SIG-M5 treated with dmso at 0.1 percent for 504 hours (cell line): ENCODE measurements around the gene ENTR1.
A peak's percentile ranks its signal among the peaks of the same experiment; 100 is the strongest.
"Not testable (repeated sequence)": the region's sequence is repeated elsewhere in the genome, so short reads cannot be mapped to it uniquely, and the experiment has no call there.

Source experiments
- DNase-seq: peaks from one replicate; lab custom pipeline; 2025; ENCODE audit not compliant: unreplicated experiment; lab: John Stamatoyannopoulos, UW

ENTR1 gene

GRCh38 chr9:136421791-136422190 is 11.4 kb upstream of the ENTR1 start:
- no peak for DNase-seq

GRCh38 chr9:136419092-136419420 is 8.6 kb upstream of the ENTR1 start:
- DNase-seq, result no peak

- no peak for DNase-seq
Observed at GRCh38 chr9:136418182-136419091, 8.0 kb upstream of the ENTR1 start.

GRCh38 chr9:136416914-136417313 is 6.5 kb upstream of the ENTR1 start:
- DNase-seq, result no peak

- DNase-seq, result no peak
Observed at GRCh38 chr9:136416427-136416826, 6.0 kb upstream of the ENTR1 start.

GRCh38 chr9:136412962-136413361 is 2.5 kb upstream of the ENTR1 start:
- DNase-seq, result no peak

- no peak for DNase-seq
Observed at GRCh38 chr9:136411378-136411777, 964 bp upstream of the ENTR1 start.

- peak; percentile 11 for DNase-seq
Observed at GRCh38 chr9:136409557-136410455, 608 bp downstream of the ENTR1 start.

- no peak for DNase-seq
Observed at GRCh38 chr9:136407911-136408310, 2.5 kb downstream of the ENTR1 start.

- not testable (repeated sequence) for DNase-seq
Observed at GRCh38 chr9:136407061-136407460, 3.4 kb downstream of the ENTR1 start.

- DNase-seq, result not testable (repeated sequence)
Observed at GRCh38 chr9:136405904-136406303, 4.5 kb downstream of the ENTR1 start.

- DNase-seq, result no peak
Observed at GRCh38 chr9:136405481-136405880, 4.9 kb downstream of the ENTR1 start.

GRCh38 chr9:136404801-136405136 is 5.6 kb downstream of the ENTR1 start:
- DNase-seq, result no peak

GRCh38 chr9:136403915-136404800 is 6.3 kb downstream of the ENTR1 start:
- DNase-seq, result no peak

- no peak for DNase-seq
Observed at GRCh38 chr9:136403538-136403914, 6.9 kb downstream of the ENTR1 start.

- DNase-seq, result no peak
Observed at GRCh38 chr9:136402067-136402466, 8.3 kb downstream of the ENTR1 start.

GRCh38 chr9:136401173-136401922 is 9.1 kb downstream of the ENTR1 start:
- DNase-seq, result no peak

- peak; percentile 74 for DNase-seq
Observed at GRCh38 chr9:136400038-136400834, 10.2 kb downstream of the ENTR1 start, which contains the start of gene SNAPC4. Gene SNAPC4, minus strand, starts transcription at chr9:136400170. Its CDS starts 1,742 bp downstream, at chr9:136398428.
